NCI-H774 (cell line): ENCODE measurements around the gene CEP120.

Source experiments
- DNase-seq: peaks from one replicate; lab custom pipeline; 2025; lab: John Stamatoyannopoulos, UW

CEP120 gene

DNA sequence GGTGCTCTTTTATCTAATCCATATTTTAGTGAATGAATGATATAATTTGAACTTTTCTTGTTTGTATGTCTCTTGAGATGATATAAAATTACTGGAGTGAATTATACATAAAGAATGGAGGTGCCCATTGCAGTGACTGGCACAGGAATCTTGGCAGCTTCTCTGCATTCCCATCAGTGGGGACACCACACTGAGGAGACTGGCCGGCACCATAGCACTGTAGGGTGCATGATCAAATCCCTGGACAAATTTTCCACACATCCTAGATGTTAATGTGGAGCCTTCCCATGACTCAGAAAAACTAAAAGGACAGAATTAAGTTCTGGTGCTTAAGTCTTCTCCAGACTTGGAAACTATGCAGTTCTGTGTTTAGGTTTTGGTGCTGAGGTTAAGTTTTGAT lies 124.1 kb downstream of the CEP120 start:
- DNase-seq = no peak

GRCh38 chr5:123298335-123299030 lies 124.7 kb downstream of the CEP120 start:
- no peak for DNase-seq

GRCh38 chr5:123297866-123298265 lies 125.3 kb downstream of the CEP120 start:
- DNase-seq = no peak

- DNase-seq = no peak
Measured at GRCh38 chr5:123297198-123297831, 125.9 kb downstream of the CEP120 start.
